OCI-LY1 (cell line): Measurements from ENCODE around the gene FBXO15.

Experiments
- CTCF ChIP-seq: fragments of 200-600 bp; sonication (generic), shearing (Covaris generic); IDR thresholded peaks from 2 replicates; pipeline ENCODE4 v1.5.1; 2017; ENCODE audit warnings: mild to moderate bottlenecking, antibody characterized with exemption, low read length, moderate library complexity, mixed read lengths
- EZH2 ChIP-seq: fragments of 200-600 bp; sonication (generic), shearing (Covaris generic); IDR thresholded peaks from 2 replicates; pipeline ENCODE4 v1.8.0; 2017; ENCODE audit warnings: borderline replicate concordance, mixed run types, mild to moderate bottlenecking, antibody characterized with exemption, low read length, moderate library complexity, mixed read lengths

DNA sequence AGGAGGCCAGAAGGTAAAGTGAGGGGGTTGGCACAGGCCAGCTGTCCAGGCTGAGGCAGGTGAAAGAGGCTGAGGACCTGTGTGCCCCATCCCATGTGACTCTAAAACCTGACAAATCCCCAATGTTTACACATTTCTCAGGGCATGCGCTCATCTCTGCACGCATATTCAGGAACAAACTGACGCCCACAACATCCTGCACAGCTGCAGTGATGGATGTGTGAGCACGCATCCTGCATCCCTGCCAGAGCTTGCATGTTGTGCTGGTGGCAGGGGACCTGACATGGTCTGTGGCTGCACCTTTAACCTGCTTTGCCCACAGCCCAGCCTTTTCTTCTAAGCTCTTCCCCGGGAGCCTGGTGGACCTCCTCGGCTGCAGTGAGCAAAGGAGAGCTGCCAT is 83.1 kb downstream of the FBXO15 start:
- TF ChIP-seq CTCF, result no peak
- no peak for TF ChIP-seq EZH2
